GM23248 (cell line): ENCODE data around the gene SRSF3.

Experiments used
- EZH2 ChIP-seq: fragments of 200-600 bp; sonication (generic); IDR thresholded peaks from 2 replicates; pipeline ENCODE4 v1.6.1; 2018; ENCODE audit warnings: antibody characterized with exemption, mild to moderate bottlenecking; ENCODE audit not compliant: insufficient read depth, poor library complexity, severe bottlenecking
- EZH2phosphoT487 ChIP-seq: fragments of 200-600 bp; sonication (generic); IDR thresholded peaks from 2 replicates; pipeline ENCODE4 v1.6.1; 2018; ENCODE audit warnings: antibody characterized with exemption, moderate library complexity, mild to moderate bottlenecking, low read depth; ENCODE audit not compliant: insufficient read depth

GRCh38 chr6:36608788-36609563, 14.8 kb downstream of the SRSF3 start:
- TF ChIP-seq EZH2phosphoT487 (no peak), EZH2 (no peak)
